SK-MEL-5 (cell line): ENCODE results near the gene NPPB. TPM values are rescaled to one million over a fixed set of nuclear protein-coding genes. Genes with fewer than 3 reads are reported as not detected.

Source experiments
- DNase-seq: peaks from one replicate; pipeline ENCODE4 v3.0.0-alpha.2; 2016; ENCODE audit warnings: low read depth, low spot score
- in situ Hi-C: cut with HindIII; loops from 2 replicates; pipeline ENCODE4 v1.10.0; 2016; ENCODE audit warnings: low sequenced_read_pairs, high pct_unique_total_duplicates, low pct_unique_long_range_greater_than_20kb
- small RNA-seq, 2 experiments: library from RNA; depleted of rRNA; stranded (forward); fragments of <200 nt; gene quantifications; one replicate each; pipeline ENCODE3, GENCODE V24; 2014
- total RNA-seq: library from RNA; depleted of rRNA; stranded (reverse); fragments of >200 nt; shearing (Covaris generic); gene quantifications from 2 replicates; pipeline ENCODE4 v1.2.3, GENCODE V29; 2014; rRNA removed

The NPPB gene
- total RNA-seq, 1 experiment from 2014 or later = not detected

DNA sequence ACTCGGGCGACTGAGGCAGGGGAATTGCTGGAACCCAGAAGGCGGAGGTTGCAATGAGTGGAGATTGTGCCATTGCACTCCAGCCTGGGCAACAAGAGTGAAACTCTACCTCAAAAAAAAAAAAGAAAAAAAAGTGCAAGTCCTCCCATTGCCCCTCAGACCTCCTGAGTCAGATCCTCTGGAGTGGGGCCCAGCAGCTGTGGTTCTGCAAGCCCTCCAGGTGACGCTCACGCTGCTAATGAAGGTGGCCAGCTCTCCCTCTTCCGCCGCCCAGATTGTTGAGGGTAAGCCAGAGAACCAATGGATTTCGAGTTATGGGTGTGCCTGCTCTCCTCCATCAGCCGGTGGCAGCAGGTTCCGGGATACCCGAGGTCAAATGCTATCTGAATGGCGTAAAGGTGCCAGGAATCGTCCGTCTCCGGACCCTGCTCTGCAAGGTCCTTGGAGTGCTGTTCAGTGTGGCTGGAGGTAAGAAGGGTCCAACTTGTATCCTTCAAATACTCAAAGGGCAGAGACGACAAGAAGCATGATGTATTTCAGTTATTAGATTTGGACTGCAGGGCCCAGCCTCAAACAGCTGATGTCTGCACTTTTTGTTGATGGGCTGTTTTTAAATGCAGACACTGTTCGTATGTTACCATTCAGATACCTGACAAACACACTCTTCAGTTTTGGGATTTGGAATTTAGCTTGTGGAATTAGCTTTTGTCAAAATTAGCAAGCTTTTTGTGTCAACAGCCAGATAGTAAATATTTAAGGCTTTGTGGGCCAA, 35.2 kb downstream of the NPPB start:
- DNase-seq = no peak
- in situ Hi-C loops = no loop called here

DNA sequence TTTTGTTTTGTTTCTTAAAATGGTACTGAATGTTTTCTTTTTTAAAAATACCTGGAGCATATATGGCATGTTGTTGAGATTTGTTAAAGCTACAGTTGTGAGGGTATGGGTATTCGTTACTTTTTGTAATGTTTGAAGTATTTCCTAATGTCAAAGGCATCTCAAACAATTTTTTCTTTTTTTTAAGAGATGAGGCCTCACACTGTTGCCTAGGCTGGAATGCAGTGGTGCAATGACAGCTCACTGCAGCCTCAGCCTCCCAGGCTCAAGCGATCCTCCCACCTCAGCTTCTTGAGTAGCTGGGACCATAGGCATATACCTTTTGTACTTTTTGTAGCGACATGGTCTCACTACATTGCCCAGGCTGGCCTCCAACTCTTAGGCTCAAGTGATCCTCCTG, 36.7 kb downstream of the NPPB start:
- no peak for DNase-seq
- in situ Hi-C loops = no loop called here

DNA sequence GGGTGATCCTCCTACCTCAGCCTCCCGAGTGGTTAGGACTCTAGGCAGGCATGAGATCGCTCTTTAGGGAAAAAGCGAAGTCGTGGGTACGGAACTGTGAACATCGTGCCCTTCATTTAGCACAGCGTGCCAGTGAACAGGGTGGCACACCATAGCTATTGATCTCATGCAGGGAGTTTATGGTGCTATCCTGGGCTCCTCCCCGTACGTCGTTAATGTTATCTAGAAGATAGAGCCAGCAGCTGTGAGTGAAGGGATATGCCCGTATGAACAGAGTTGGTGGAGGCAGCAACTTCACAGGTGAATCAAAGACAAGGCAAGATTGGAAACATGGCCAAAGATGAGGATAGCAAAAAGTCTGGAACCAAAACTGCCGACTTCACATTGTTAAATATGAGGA, 41.6 kb downstream of the NPPB start:
- no peak for DNase-seq
- in situ Hi-C loops = no loop called here

DNA sequence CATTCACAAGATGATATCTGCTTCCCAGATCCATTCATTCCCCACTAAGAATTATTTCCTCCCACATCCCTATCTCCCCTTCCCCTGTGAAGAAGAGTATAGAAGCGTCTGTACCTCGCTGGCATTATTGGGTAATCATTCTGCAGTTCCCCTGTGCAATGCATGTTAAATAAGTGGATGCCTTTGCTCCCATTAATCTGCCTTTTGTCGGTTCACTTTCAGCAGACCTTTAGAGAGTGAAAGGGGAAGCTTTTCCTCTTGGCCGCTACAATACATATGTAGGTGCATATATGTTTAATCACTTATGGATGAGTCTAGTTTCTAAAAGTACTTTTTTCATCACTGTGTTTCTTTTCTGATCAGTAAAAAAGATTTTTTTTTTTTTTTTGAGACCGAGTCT, 45.7 kb downstream of the NPPB start:
- in situ Hi-C loops = no loop called here
- DNase-seq = no peak

Small RNAs within 50 kb of the gene (small RNA-seq; reads per million reads assigned to genes)
- gene RF02156 (0 reads per million in 2 experiments), gene RF02157 (0 reads per million in 2 experiments), gene RF02158 (0 reads per million in 2 experiments)

Other genes with a start within 250 kb of the NPPB start
- 1.3 and 2.2 TPM in 2 replicates for gene FBXO2, start 204.5 kb downstream of the NPPB start, total RNA-seq
- gene FBXO44, start 204.1 kb downstream of the NPPB start, total RNA-seq = 20.3 and 21.4 TPM in 2 replicates
- 4.8 and 5.0 TPM in 2 replicates for gene FBXO6, start 194.7 kb downstream of the NPPB start, total RNA-seq
- 62.5 and 64.8 TPM in 2 replicates for gene MAD2L2, start 177.8 kb downstream of the NPPB start, total RNA-seq
- 0.03 TPM in 1 of 2 replicates, not detected in the other for gene DRAXIN, start 167.2 kb downstream of the NPPB start, total RNA-seq
- 82.5 and 91.4 TPM in 2 replicates for gene AGTRAP, start 122.8 kb downstream of the NPPB start, total RNA-seq
- gene C1orf167, start 96.8 kb downstream of the NPPB start, total RNA-seq = not detected in 2 replicates
- gene MTHFR, start 53.0 kb downstream of the NPPB start, total RNA-seq = 15.2 and 19.2 TPM in 2 replicates
- 6.2 and 7.9 TPM in 2 replicates for gene CLCN6, start 52.8 kb downstream of the NPPB start, total RNA-seq
- not detected in 2 replicates for gene NPPA, start 11.2 kb downstream of the NPPB start, total RNA-seq
- gene KIAA2013, start 67.5 kb upstream of the NPPB start, total RNA-seq = 62.0 and 69.0 TPM in 2 replicates
- 204 and 218 TPM in 2 replicates for gene PLOD1, start 75.8 kb upstream of the NPPB start, total RNA-seq
- gene MFN2, start 121.5 kb upstream of the NPPB start, total RNA-seq = 49.1 and 51.7 TPM in 2 replicates
- 17.0 and 18.9 TPM in 2 replicates for gene MIIP, start 160.6 kb upstream of the NPPB start, total RNA-seq
- not detected in 2 replicates for gene TNFRSF8, start 204.4 kb upstream of the NPPB start, total RNA-seq